RWPE2 (cell line): ENCODE results near the gene MAP2.

Experiments used
- ATAC-seq: fragments of 200-7000 bp; cut with Tn5 transposase; 3 replicates; pipeline ENCODE4 v1.9.1; 2021; ENCODE audit warnings: low read depth
- DNase-seq: peaks from one replicate; pipeline ENCODE4 v3.0.0-alpha.2; 2020; ENCODE audit warnings: low spot score
- H3K27ac ChIP-seq: fragments of 450-650 bp; 2 replicates; pipeline ENCODE4 v1.5.1; 2017; ENCODE audit warnings: mild to moderate bottlenecking; ENCODE audit not compliant: poor library complexity, severe bottlenecking
- H3K27me3 ChIP-seq: fragments of 250-450 bp; sonication (Bioruptor Pico); 2 replicates; pipeline ENCODE4 v1.5.1; 2021; ENCODE audit warnings: mild to moderate bottlenecking, moderate library complexity; ENCODE audit not compliant: insufficient read depth, poor library complexity, severe bottlenecking
- H3K36me3 ChIP-seq: fragments of 250-450 bp; sonication (Bioruptor Pico); 2 replicates; pipeline ENCODE4 v1.5.1; 2020; ENCODE audit warnings: low read depth, mild to moderate bottlenecking, moderate library complexity
- H3K4me1 ChIP-seq: fragments of 250-450 bp; sonication (Bioruptor Pico); 2 replicates; pipeline ENCODE4 v1.5.1; 2021; ENCODE audit warnings: mild to moderate bottlenecking, moderate library complexity; ENCODE audit not compliant: insufficient read depth, poor library complexity, severe bottlenecking
- H3K4me3 ChIP-seq: fragments of 250-450 bp; sonication (Bioruptor Pico); 2 replicates; pipeline ENCODE4 v1.5.1; 2021; ENCODE audit warnings: mild to moderate bottlenecking, moderate library complexity; ENCODE audit not compliant: severe bottlenecking
- H3K9me3 ChIP-seq: fragments of 250-450 bp; sonication (Bioruptor Pico); 2 replicates; pipeline ENCODE4 v1.5.1; 2021; ENCODE audit warnings: mild to moderate bottlenecking, moderate library complexity; ENCODE audit not compliant: severe bottlenecking
- CTCF ChIP-seq: fragments of 450-650 bp; IDR thresholded peaks from one replicate; pipeline ENCODE4 v1.5.1; 2017; ENCODE audit warnings: mild to moderate bottlenecking, moderate library complexity; ENCODE audit not compliant: poor library complexity, severe bottlenecking

Gene MAP2

GRCh38 chr2:209560911-209561310, 137.1 kb downstream of the MAP2 start:
- no peaks in the 10 kb centered on the region for H3K36me3 ChIP-seq
- no peak for TF ChIP-seq CTCF
- no peaks in the 10 kb centered on the region for H3K27me3 ChIP-seq
- no peak for DNase-seq
- no peak overlapping the region for H3K4me3 ChIP-seq
- H3K4me1 ChIP-seq = no peaks in the 10 kb centered on the region
- H3K27ac ChIP-seq = no peak overlapping the region
- no peak for ATAC-seq
- H3K9me3 ChIP-seq = no peaks in the 10 kb centered on the region

- TF ChIP-seq CTCF = no peak
- no peaks in the 10 kb centered on the region for H3K36me3 ChIP-seq
- H3K4me3 ChIP-seq = no peak overlapping the region
- H3K27me3 ChIP-seq = no peaks in the 10 kb centered on the region
- DNase-seq = no peak
- no peak overlapping the region for H3K27ac ChIP-seq
- no peak for ATAC-seq
- H3K9me3 ChIP-seq = no peaks in the 10 kb centered on the region
- no peaks in the 10 kb centered on the region for H3K4me1 ChIP-seq
Observed at GRCh38 chr2:209563453-209563852, 139.6 kb downstream of the MAP2 start.

GRCh38 chr2:209564816-209565215, 141.0 kb downstream of the MAP2 start:
- TF ChIP-seq CTCF = no peak
- H3K36me3 ChIP-seq = no peaks in the 10 kb centered on the region

GRCh38 chr2:209565896-209566582, 142.2 kb downstream of the MAP2 start:
- no peak for ATAC-seq
- DNase-seq = no peak
- no peaks in the 10 kb centered on the region for H3K27me3 ChIP-seq

More at GRCh38 chr2:209564816-209565215, 141.0 kb downstream of the MAP2 start:
- Histone ChIP-seq H3K4me1 (no peaks in the 10 kb centered on the region), H3K4me3 (no peak overlapping the region), H3K9me3 (no peaks in the 10 kb centered on the region), H3K27ac (no peak overlapping the region), H3K27me3 (no peaks in the 10 kb centered on the region)
- ATAC-seq (no peak), DNase-seq (no peak)

More at GRCh38 chr2:209565896-209566582, 142.2 kb downstream of the MAP2 start:
- Histone ChIP-seq H3K9me3 (no peaks in the 10 kb centered on the region), H3K36me3 (no peaks in the 10 kb centered on the region), H3K4me3 (no peak overlapping the region), H3K27ac (no peak overlapping the region), H3K4me1 (no peaks in the 10 kb centered on the region)
- no peak for TF ChIP-seq CTCF
